Lower leg skin (tissue), 3 donors: ENCODE measurements around the gene ARHGAP21.
"Not testable (repeated sequence)": the region's sequence is repeated elsewhere in the genome, so short reads cannot be mapped to it uniquely, and the experiment has no call there.

Experiments used
- POLR2A ChIP-seq, 2 donors: fragments of 450-650 bp; IDR thresholded peaks; one replicate each; pipeline ENCODE4 v1.6.1; 2016 to 2017; ENCODE audit warnings: antibody characterized with exemption in 2 of 2, mild to moderate bottlenecking in 1 of 2, moderate library complexity in 1 of 2
- TF ChIP-seq, protein P1 (sequence below), 3 donors: fragments of 450-650 bp; IDR thresholded peaks; one replicate each; pipeline ENCODE4 v1.5.1; 2016; ENCODE audit warnings: antibody characterized with exemption in 3 of 3, mild to moderate bottlenecking in 3 of 3, moderate library complexity in 2 of 3

GRCh38 chr10:24619994-24620310 is 103.7 kb downstream of the ARHGAP21 start:
- TF ChIP-seq, protein P1, sequence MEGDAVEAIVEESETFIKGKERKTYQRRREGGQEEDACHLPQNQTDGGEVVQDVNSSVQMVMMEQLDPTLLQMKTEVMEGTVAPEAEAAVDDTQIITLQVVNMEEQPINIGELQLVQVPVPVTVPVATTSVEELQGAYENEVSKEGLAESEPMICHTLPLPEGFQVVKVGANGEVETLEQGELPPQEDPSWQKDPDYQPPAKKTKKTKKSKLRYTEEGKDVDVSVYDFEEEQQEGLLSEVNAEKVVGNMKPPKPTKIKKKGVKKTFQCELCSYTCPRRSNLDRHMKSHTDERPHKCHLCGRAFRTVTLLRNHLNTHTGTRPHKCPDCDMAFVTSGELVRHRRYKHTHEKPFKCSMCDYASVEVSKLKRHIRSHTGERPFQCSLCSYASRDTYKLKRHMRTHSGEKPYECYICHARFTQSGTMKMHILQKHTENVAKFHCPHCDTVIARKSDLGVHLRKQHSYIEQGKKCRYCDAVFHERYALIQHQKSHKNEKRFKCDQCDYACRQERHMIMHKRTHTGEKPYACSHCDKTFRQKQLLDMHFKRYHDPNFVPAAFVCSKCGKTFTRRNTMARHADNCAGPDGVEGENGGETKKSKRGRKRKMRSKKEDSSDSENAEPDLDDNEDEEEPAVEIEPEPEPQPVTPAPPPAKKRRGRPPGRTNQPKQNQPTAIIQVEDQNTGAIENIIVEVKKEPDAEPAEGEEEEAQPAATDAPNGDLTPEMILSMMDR (IDR thresholded peaks at IDR 0.05): not testable (repeated sequence)
- not testable (repeated sequence) for TF ChIP-seq POLR2A (IDR thresholded peaks at IDR 0.05)
